Erythroblast (primary cell): ENCODE data around the gene CBFB.
"Not testable (repeated sequence)": the region's sequence is repeated elsewhere in the genome, so short reads cannot be mapped to it uniquely, and the experiment has no call there.

ENCODE experiments used
- DNase-seq, 2 experiments: peaks; one replicate each; lab custom pipeline; 2025; lab: John Stamatoyannopoulos, UW
- GATA1 ChIP-seq: IDR thresholded peaks from 2 replicates; pipeline ENCODE4 v1.6.1; 2011; ENCODE audit warnings: low read depth, mild to moderate bottlenecking, control low read depth, low read length, moderate library complexity
- POLR2A ChIP-seq: IDR thresholded peaks from 2 replicates; pipeline ENCODE4 v1.6.1; 2011; ENCODE audit warnings: mild to moderate bottlenecking, low read length

The CBFB gene

DNA sequence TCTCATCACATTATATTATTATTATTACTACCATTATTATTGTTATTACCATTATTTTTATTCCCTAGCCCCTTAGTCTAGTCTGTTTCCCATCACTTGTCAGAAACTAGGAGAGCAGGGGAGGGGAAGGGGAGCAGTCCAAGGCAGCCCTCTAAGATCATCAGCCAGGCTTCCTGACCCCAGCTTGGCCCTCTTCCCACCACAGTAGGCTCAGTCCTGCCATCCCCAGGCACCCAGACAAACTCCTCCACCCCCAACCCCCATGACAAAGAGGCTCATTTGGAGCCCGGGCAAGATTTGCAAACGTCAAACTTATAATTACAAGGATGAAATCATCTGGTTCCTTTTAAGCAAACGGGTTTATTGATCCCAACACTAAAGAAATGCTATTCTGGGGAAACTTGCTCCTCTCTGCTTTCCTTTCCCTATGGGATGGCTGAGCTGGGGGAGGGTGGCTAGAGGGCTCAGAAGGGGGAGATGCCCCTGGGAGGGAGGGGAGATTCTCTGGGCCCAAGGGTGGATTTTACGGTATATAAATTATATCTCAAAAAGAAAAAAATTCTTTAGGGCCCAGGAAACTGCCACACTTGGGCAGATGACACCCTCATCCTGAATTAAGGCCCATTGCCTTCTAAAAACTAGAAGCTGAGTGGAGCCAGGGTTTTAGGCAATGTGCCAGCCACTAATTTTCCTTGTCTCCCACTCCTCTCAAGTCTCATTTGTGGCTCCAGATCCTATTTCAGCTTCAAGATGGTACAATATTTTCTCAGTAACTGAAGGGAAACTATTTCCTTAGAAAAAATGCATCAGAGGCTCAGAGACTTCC lies 4.4 kb upstream of the CBFB start:
- no peak for DNase-seq
- TF ChIP-seq GATA1 (no peak), POLR2A (no peak)

DNA sequence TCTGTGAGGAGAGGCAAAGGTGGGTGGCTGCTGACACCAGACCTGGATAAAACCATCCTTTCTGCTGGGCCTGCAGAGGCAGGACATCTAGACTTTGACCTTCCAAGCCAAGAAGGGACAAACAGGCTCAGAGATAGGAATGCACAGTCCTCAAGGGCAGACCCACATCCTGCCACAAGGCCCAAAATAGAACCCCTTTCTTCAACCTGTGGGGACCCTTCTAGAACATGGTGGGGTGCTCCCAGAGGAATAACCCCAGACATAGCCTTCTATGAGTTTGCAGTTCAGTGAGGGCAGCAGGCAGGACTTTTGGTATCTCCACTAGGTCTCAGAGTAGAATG lies 3.8 kb upstream of the CBFB start:
- no peak for DNase-seq
- TF ChIP-seq POLR2A (no peak), GATA1 (no peak)

DNA sequence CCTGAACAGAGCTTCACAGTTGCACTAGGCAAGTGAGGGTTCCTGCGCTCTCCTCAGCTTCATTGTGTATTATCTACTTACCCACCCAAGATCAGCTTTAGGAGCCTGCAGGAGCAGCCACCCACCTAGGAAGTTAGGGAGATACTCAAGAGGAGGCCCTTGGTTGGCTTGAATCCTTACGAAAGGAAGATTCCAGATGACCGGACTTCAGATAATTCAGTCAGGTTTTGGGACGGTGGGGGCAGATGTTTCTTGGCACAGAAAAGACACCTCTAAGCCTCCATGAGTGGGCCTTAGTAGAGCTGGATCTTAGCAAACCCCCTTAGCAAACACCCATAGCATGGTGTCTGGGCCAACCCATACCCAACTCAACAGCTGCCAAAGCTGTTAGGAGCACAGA lies 2.4 kb upstream of the CBFB start:
- TF ChIP-seq POLR2A (no peak), GATA1 (no peak)
- DNase-seq = no peak

DNA sequence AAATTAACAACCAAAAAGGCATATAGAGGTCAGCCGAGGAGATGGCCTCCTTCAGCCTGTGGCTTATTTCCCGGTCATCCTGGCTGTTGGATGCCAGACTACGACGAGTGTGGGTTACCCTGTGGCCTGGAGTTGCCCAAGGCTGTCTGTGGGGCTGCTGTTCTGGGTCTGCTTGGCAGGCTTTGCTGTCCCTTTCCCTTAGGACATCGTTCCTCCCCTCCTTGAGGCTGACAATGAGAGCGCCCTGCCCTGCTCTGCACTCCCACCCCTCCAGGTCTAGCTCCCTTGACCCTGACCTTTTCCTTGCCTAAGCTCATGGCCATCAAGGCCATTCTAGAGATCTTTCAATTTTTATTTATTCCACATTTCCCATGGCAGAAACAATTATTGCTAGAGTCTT lies 1.9 kb upstream of the CBFB start:
- DNase-seq = no peak
- TF ChIP-seq GATA1 (no peak), POLR2A (no peak)

DNA sequence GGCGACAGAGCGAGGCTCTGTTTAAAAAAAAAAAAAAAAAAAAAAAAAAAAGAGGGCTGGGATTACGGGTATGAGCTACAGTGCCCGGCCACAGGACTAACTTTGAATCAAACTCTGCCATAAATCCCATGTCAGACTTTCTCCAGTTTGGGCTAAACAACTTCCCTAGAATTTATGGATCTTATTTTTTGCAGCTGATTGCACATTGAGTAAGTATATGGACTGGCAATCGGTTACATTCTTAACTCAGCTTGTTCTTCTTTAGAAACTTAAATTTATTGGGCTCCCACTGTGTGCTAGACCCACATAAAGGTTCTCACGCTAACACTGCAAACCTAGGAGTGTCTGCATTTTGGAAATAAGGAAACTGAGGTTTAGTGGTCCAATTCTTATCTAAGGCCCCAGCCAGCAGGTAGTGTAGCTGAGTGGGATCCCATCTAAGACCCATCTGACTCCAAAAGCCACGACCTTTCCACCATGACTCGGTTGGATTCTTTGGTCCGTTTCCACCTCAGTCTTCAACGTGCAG lies 718 bp upstream of the CBFB start:
- no peak for DNase-seq
- TF ChIP-seq GATA1 = no peak
- TF ChIP-seq POLR2A = no peak

DNA sequence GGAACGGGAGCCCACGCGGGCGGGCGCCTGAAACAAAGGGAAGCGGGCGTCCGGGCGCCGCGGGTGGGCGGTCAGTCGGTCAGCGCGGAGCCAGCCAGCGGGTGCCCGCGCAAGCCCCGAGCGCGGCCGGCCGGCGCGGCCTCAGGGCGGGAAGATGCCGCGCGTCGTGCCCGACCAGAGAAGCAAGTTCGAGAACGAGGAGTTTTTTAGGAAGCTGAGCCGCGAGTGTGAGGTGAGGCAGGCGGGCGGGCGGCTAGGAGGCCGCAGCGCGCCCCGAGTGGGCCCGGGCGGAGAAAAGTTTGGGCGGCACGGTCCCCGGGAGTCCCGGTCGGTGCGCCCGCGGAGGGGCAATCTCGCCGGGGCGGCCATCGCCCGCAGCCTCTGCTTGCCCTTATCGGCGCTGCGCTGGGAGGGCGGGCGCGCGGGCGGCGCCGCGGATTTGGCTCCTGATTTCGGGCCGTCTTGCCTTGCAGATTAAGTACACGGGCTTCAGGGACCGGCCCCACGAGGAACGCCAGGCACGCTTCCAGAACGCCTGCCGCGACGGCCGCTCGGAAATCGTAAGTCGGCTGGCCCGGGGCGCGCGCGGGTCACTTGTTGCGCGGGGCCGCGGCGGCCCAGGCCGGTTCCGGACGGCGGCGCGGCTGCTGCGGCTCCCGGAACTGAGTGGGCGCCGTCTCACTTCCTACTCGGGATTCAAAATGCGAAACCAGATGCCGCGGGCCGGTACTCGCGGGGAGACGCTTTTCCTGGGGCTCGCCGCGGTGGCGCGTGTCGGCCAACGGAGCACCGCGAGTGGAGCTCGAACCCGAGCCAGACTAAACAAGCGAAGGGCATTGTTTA lies 526 bp downstream of the CBFB start:
- TF ChIP-seq GATA1 (peak; percentile 19), POLR2A (no peak)
- DNase-seq = peak; percentile 82 to 83

DNA sequence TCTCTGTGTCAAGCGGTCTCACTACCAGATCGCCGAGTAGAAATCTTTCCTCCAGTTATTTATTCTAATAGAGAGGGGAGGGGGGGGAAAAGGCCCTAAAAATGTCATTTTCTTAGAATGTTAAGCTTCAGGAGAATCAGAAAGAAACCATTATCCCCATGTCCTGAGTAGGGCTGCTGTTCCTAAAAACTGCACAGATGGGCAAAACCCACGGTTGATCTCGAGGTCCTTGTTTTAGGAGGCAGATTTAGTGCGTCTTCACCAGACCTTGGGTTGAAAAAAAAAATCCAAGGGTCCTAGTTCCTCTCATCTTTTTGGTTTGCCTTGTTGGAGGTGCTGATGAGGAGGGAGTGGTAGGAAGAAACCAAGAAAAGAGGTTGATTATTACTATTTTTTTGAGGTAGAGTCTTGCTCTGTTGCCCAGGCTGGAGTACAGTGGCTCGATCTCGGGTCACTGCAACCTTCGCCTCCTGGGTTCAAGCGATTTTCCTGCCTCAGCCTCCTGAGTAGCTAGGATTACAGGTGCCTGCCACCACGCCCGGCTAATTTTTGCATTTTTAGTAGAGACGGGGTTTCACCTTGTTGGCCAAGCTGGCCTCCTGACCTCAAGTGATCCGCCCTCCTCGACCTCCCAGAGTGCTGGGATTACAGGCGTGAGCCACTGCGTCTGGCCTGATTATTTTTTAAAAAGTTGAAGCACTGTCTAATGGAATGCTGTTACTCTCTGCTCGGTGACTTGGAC lies 1.4 kb downstream of the CBFB start:
- TF ChIP-seq POLR2A (no peak), GATA1 (no peak)
- no peak for DNase-seq

DNA sequence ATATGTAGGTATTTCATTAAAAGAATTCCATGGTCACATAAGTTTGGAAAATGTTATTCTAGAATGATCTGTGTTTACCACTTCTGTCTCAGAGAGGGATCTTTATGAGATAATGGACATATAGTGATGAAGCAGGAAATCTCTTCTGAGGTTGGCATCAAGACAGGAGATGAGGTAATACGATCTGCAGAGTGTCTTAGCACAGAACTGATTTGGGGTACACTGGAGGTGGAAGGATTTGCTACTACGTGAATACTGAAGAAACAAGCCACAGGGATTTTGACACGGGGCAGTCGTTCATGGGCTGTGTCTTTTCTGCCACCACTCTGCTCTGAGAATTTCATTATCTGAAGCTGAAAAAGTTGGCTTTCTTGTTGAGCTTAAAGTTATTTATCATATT lies 5.5 kb downstream of the CBFB start:
- TF ChIP-seq POLR2A = no peak
- TF ChIP-seq GATA1 = no peak
- no peak for DNase-seq

DNA sequence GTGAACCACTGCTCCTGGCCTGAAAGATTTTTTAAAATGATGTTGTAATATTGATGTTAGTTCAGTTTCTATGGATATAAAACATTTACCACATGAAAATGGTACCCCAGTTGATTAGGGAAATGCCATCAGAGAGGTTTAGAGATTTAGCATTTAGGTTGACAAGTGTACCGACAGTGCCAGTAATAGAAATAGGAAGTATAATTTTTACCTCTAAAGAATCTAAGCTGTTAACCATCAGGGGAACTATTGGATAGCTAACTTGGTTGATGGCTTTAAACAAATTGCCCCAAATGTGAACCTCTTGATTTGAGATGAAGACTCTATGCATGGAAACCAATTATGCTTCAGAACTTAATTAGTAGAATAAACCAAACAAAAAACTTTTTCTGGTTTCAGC lies 6.4 kb downstream of the CBFB start:
- TF ChIP-seq GATA1 (no peak), POLR2A (no peak)

DNA sequence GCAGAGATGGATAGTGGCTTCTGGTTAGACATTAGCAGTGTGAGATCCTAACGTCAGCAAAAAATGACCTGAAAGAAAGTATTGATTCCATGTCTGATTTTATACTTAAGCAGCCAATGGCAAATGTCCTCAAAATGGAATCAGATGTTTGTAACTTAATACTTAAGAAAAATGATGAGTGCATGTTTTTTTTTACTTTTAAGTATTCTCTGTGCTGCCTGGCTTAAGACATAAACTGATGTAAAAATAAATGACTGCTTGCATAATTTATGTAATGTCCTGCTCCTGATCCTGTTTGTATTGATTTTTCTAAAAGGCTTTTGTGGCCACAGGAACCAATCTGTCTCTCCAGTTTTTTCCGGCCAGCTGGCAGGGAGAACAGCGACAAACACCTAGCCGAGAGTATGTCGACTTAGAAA lies 7.4 kb downstream of the CBFB start:
- DNase-seq = no peak
- TF ChIP-seq POLR2A (no peak), GATA1 (no peak)

More for the DNA sequence above, 6.4 kb downstream of the CBFB start:
- DNase-seq = no peak

DNA sequence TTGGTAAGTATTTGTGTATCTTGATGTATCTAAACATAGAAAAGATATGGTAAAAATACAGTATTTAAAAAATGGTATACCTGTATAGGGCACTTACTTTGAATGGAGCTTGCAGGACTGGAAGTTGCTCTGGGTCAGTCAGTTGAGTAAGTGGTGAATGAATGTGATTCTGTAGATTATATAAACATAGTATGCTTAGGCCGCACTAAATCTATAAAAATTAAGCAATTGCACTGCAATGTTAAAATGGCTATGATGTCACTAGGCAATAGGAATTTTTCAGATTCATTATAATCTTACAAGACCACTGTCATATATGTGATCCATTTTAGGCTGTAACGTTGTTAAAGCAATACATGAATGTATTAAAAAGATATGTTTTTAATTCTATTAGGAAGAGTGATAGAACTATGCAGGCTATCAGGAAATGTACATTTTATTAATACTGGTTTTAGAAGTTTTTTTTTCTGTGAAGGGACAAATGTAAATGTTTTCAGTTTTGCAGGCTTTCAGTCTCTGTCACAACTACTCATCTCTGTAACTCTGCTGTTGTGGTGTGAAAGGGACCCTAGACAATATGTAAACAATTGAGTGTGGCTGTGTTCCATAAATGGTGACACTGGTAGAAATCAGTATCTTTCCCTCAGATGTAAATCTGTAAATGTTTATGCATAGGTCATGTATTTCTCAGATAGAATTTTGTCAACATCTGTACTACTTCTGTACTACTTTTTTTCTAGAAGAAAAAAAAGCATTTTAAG lies 10.5 kb downstream of the CBFB start:
- DNase-seq = no peak
- TF ChIP-seq GATA1 (no peak), POLR2A (no peak)

DNA sequence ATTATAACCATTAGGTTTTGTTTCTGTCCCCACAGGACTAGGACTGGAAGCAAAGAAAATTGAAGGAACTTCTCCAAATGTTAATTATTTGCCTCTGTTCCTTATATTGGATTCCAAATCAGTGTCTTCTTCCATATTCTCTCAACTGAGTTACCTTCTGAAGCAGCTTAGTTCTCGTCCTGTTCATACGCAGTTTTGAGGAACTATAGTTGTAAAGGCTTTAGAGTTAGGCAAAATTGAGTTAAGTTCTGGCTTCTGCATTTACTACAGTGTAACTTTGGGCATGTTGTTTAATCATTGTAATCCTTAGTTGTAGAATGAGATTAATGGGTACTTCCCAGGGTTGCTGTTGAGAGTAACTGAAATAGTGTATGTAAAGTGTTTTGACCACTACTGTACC lies 11.2 kb downstream of the CBFB start:
- DNase-seq = no peak
- TF ChIP-seq GATA1 (no peak), POLR2A (no peak)

DNA sequence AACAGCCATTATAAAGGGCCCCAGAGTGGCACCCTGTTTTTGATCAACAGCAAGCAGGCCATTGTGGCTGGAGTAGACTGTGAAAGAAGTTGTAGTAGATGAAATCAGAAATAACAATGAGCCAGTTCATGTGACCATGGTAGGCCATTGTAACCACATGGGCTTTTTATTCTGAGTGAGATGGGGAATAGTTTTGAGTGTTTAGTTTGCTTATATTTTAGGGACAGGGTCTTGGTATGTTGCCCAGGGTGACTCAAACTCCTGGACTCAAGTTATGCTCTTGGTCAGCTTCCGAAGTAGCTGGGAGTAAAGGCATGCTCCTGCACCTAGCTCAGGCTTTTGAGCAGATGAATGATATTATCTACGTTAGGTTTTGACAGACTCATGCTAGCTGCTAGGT lies 12.0 kb downstream of the CBFB start:
- DNase-seq = no peak
- TF ChIP-seq POLR2A = no peak
- TF ChIP-seq GATA1 = no peak

DNA sequence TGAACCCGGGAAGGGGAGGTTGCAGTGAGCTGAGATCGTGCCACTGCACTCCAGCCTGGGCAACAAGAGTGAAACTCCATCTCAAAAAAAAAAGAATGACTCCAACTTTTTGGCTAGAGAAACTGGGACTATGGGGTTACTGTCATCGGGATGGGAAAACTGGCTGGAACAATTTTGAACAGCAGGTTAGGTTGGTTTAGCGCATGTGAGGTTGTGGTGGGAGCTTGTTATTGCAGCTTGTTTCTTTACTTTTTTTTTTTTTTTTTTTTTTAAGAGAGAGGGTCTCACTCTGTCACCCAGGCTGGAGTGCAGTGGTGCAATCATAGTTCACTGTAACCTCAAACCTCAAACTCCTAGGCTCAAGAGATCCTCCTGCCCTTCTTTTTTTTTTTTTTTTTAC lies 12.6 kb downstream of the CBFB start:
- DNase-seq = not testable (repeated sequence)
